ENCODE results near the gene ZMYND11.
"Not testable (repeated sequence)": the region's sequence is repeated elsewhere in the genome, so short reads cannot be mapped to it uniquely, and the experiment has no call there.

ZMYND11 gene

GRCh38 chr10:260819-261429 is 125.7 kb downstream of the ZMYND11 start:
- no peak for DNase-seq

GRCh38 chr10:264160-265073 is 129.2 kb downstream of the ZMYND11 start:
- DNase-seq = not testable (repeated sequence)

GRCh38 chr10:265074-265440 is 129.8 kb downstream of the ZMYND11 start:
- not testable (repeated sequence) for DNase-seq

- DNase-seq = not testable (repeated sequence)
Measured at GRCh38 chr10:265816-266588, 130.7 kb downstream of the ZMYND11 start.

GRCh38 chr10:266974-267425 is 131.7 kb downstream of the ZMYND11 start:
- no peak for DNase-seq

GRCh38 chr10:267705-268104 is 132.4 kb downstream of the ZMYND11 start:
- DNase-seq = no peak

- DNase-seq = no peak
Measured at GRCh38 chr10:269440-270074, 134.3 kb downstream of the ZMYND11 start.

- DNase-seq = no peak
Measured at GRCh38 chr10:271201-271600, 135.9 kb downstream of the ZMYND11 start.

GRCh38 chr10:271722-272121 is 136.5 kb downstream of the ZMYND11 start:
- no peak for DNase-seq

GRCh38 chr10:273088-273487 is 137.8 kb downstream of the ZMYND11 start:
- DNase-seq = no peak

GRCh38 chr10:274866-275265 is 139.6 kb downstream of the ZMYND11 start:
- DNase-seq = no peak

- no peak for DNase-seq
Measured at GRCh38 chr10:275680-276079, 140.4 kb downstream of the ZMYND11 start.

GRCh38 chr10:277963-278362 is 142.7 kb downstream of the ZMYND11 start:
- DNase-seq = no peak

- DNase-seq = no peak
Measured at GRCh38 chr10:278707-279106, 143.5 kb downstream of the ZMYND11 start.

- no peak for DNase-seq
Measured at GRCh38 chr10:279232-279631, 144.0 kb downstream of the ZMYND11 start.

GRCh38 chr10:279655-280054 is 144.4 kb downstream of the ZMYND11 start:
- no peak for DNase-seq

- no peak for DNase-seq
Measured at GRCh38 chr10:282294-283139, 147.3 kb downstream of the ZMYND11 start.

- DNase-seq = no peak
Measured at GRCh38 chr10:283140-283479, 147.9 kb downstream of the ZMYND11 start.

GRCh38 chr10:283916-284356 is 148.7 kb downstream of the ZMYND11 start:
- no peak for DNase-seq

GRCh38 chr10:285216-285615 is 150.0 kb downstream of the ZMYND11 start:
- no peak for DNase-seq

- no peak for DNase-seq
Measured at GRCh38 chr10:287026-287709, 151.9 kb downstream of the ZMYND11 start.

Measured in NCI-H526 treated with DMSO at 0.1 percent for 48 hours (cell line).